Adrenal gland (tissue), 19 donors: ENCODE measurements around the gene LSM12. TPM values are rescaled to one million over a fixed set of nuclear protein-coding genes. Genes with fewer than 3 reads are reported as not detected.

Experiments used
- DNase-seq, 7 donors: peaks; one replicate each; pipeline ENCODE4 v3.0.0-alpha.2; 2019 to 2020
- H3K27ac ChIP-seq, 5 donors: fragments of 200-600 bp; sonication (generic) in 4 of 5; 1 replicate in 3 of 5; 2 replicates in 2 of 5; pipeline versions ENCODE4 v1.5.1 to v1.8.0; 2016 to 2020; ENCODE audit warnings: mild to moderate bottlenecking in 1 of 5
- H3K27me3 ChIP-seq: fragments of 200-600 bp; 2 replicates; pipeline ENCODE4 v1.8.0; 2021
- H3K36me3 ChIP-seq, 2 donors: fragments of 200-600 bp; replicated peaks in 1 of 2; 1 replicate in 1 of 2; 2 replicates in 1 of 2; pipeline versions ENCODE4 v1.5.1 to v1.8.0; 2018 to 2022
- H3K4me1 ChIP-seq, 2 donors: fragments of 200-600 bp; replicated peaks in 1 of 2; 1 replicate in 1 of 2; 2 replicates in 1 of 2; pipeline versions ENCODE4 v1.5.1 to v1.8.0; 2018 to 2021
- H3K4me3 ChIP-seq, 4 donors: fragments of 200-600 bp; sonication (generic) in 3 of 4; one replicate each; pipeline ENCODE4 v1.5.1; 2016 to 2018
- H3K9me3 ChIP-seq, 3 donors: fragments of 200-600 bp; sonication (generic) in 1 of 3; replicated peaks in 1 of 3; 1 replicate in 2 of 3; 2 replicates in 1 of 3; pipeline versions ENCODE4 v1.5.1 to v1.8.0; 2016 to 2021
- POLR2A ChIP-seq, 2 donors: fragments of 450-650 bp; IDR thresholded peaks; one replicate each; pipeline ENCODE4 v1.6.1; 2017; ENCODE audit warnings: antibody characterized with exemption in 2 of 2, mild to moderate bottlenecking in 2 of 2, moderate library complexity in 1 of 2
- WGBS, 4 donors: extraction: QIAGEN DNeasy Blood & Tissue Kit in 2 of 4; methylation state at CpG; one replicate each; pipeline versions ENCODE4 v1.1.5 to v1.1.7; 2013 to 2017; 5-methylcytosine and 5-hydroxymethylcytosine counted together
- intact Hi-C, 2 donors: fragments of 100-400 bp; cut with DNase I; formaldehyde crosslinking; loops; one replicate each; pipeline versions ENCODE4 v1.14.1 to v1.15.0; 2022 to 2023
- long read RNA-seq, 10 donors: library from polyadenylated mRNA in 3 of 10; unstranded in 2 of 10; stranded (forward) in 1 of 10; transcript quantifications; one replicate each; pipeline ENCODE4 v2.0.0 and lab custom pipeline, GENCODE V29; 2021 to 2026
- polyA plus RNA-seq, 3 donors: library from polyadenylated mRNA; stranded (reverse); fragments of 200-250 nt in 2 of 3; fragments of 350-450 nt in 1 of 3; fragmentation: Illumina TruSeq in 1 of 3; extraction: RNeasy Lipid Tissue Mini Kit (QIAGEN cat#74804) in 1 of 3; gene quantifications; one replicate each; pipeline ENCODE4 v1.2.3, GENCODE V29; 2013 to 2014
- total RNA-seq, 9 donors: library from RNA; depleted of rRNA in 4 of 9; stranded (reverse); fragments of >200 nt in 4 of 9; fragments of 120-200 nt in 1 of 9; fragmentation: NEBNext Ultra II Directional in 1 of 9; extraction: Animal tissue kit (Norgen Biotek cat#: 25700) in 1 of 9; gene quantifications; one replicate each; pipeline versions ENCODE4 v1.1.0 to v1.2.4, GENCODE V29; 2013 to 2023
- TF ChIP-seq, protein P1 (sequence below), 6 experiments: fragments of 450-650 bp in 4 of 6; fragments of 200-600 bp in 2 of 6; sonication (generic) in 1 of 6; IDR thresholded peaks; 1 replicate in 5 of 6; 2 replicates in 1 of 6; pipeline versions ENCODE4 v1.5.1 to v1.8.0; 2016 to 2021; ENCODE audit warnings: antibody characterized with exemption in 6 of 6, mild to moderate bottlenecking in 2 of 6, moderate library complexity in 1 of 6
- donor health status: healthy with polysubstance abuse.
- donor health status: Bipolar disorder and iron deficiency.
- donor health status: DM: yes; HTN: yes; CAD: no.
- donor health status: DM: no; HTN: no; CAD: no.
- donor health status: DM: no; HTN: no; CAD: no.
- donor health status: DM: yes; HTN: yes; CAD: no.

The LSM12 gene
- total RNA-seq: 10 to 100 TPM; 19.8 to 53.0 (median 37.7) TPM
- polyA plus RNA-seq: 10 to 100 TPM; 28.9 to 54.7 (median 37.0) TPM
- long read RNA-seq, donor 1, transcript LSM12-201 (5 exons, 2,308 nt): major isoform, 23 of 87 reads
- long read RNA-seq, donor 1, partial matches to known transcripts: 15 of 87 reads
- long read RNA-seq, donor 1, other reads (novel, unspliced or antisense): 49 of 87 reads
- long read RNA-seq, donor 2, transcript LSM12-201 (5 exons, 2,308 nt): major isoform, 21 of 108 reads
- long read RNA-seq, donor 2, partial matches to known transcripts: 80 of 108 reads
- long read RNA-seq, donor 2, other reads (novel, unspliced or antisense): 6 of 108 reads
- long read RNA-seq, donor 3, transcript LSM12-201 (5 exons, 2,308 nt): major isoform, 19 of 21 reads
- long read RNA-seq, donor 3, partial matches to known transcripts: 0 of 21 reads
- long read RNA-seq, donor 3, other reads (novel, unspliced or antisense): 0 of 21 reads
- long read RNA-seq, donor 4, transcript LSM12-201 (5 exons, 2,308 nt): major isoform, 13 of 40 reads
- long read RNA-seq, donor 4, partial matches to known transcripts: 0 of 40 reads
- long read RNA-seq, donor 4, other reads (novel, unspliced or antisense): 26 of 40 reads
- long read RNA-seq, donor 5, transcript LSM12-201 (5 exons, 2,308 nt): major isoform, 43 of 48 reads
- long read RNA-seq, donor 5, partial matches to known transcripts: 1 of 48 reads
- long read RNA-seq, donor 5, other reads (novel, unspliced or antisense): 4 of 48 reads
- long read RNA-seq, donor 6, transcript LSM12-201 (5 exons, 2,308 nt): major isoform, 18 of 31 reads
- long read RNA-seq, donor 6, partial matches to known transcripts: 0 of 31 reads
- long read RNA-seq, donor 6, other reads (novel, unspliced or antisense): 12 of 31 reads
- long read RNA-seq, donor 7, transcript LSM12-201 (5 exons, 2,308 nt): major isoform, 18 of 27 reads
- long read RNA-seq, donor 7, partial matches to known transcripts: 8 of 27 reads
- long read RNA-seq, donor 7, other reads (novel, unspliced or antisense): 0 of 27 reads
- long read RNA-seq, donor 8, transcript LSM12-201 (5 exons, 2,308 nt): major isoform, 39 of 189 reads
- long read RNA-seq, donor 8, partial matches to known transcripts: 141 of 189 reads
- long read RNA-seq, donor 8, other reads (novel, unspliced or antisense): 8 of 189 reads
- long read RNA-seq, donor 9, transcript LSM12-201 (5 exons, 2,308 nt): major isoform, 20 of 21 reads
- long read RNA-seq, donor 9, partial matches to known transcripts: 0 of 21 reads
- long read RNA-seq, donor 9, other reads (novel, unspliced or antisense): 0 of 21 reads
- long read RNA-seq, donor 10, transcript LSM12-201 (5 exons, 2,308 nt): major isoform, 9 of 9 reads
- long read RNA-seq, donor 10, partial matches to known transcripts: 0 of 9 reads
- long read RNA-seq, donor 10, other reads (novel, unspliced or antisense): 0 of 9 reads

DNA sequence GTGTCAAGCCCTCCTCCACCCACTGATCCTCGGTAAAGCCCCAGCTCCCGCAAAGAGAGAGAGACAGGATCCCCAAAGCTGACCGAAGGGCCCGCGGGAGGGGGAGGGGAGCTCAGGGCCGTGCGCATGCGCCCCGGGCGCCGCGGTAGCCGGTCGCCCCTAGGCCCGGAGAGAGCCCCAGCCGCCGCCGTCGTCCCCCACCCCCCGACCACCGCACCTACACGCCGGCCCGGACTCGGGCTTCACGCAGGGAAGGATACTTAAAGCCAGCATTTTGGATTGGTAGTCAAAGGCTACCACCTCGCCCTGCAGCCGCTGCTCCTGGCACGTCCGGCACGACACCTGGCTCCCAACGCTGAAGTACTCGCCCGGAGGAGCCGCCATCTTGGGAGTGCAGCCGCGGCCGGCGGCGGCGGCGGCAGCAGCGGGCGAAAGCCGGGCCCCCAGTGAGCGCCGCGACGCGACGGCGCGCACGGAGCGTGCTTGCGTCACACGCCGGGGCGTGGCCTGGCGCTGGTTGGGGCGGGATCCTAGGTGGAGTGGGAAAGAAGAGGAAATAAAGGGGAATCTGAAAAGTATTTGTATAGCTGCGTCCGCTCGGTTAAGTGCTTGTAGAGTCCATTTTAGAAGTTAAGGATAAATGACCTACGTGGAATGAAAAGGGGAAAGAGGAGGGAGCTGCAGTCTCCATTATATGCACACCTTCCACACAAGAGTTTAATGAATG lies at the start of gene LSM12:
Gene LSM12, minus strand, starts transcription at position 468 of the 727 bp plus-strand sequence. Its CDS starts 84 bp downstream, at position 384.
- peaks cover 17 to 41% of the 10 kb centered on the region in 2 donors for H3K4me1 ChIP-seq
- DNase-seq: peak; percentile 84 to 92 (median 90)
- H3K27me3 ChIP-seq: no peaks in the 10 kb centered on the region
- H3K36me3 ChIP-seq: peaks cover 0 to 21% of the 10 kb centered on the region in 2 donors
- 0 to 1% (median 1%) methylated on average over 35 to 64 of the region's 65 CpGs for WGBS, 4 donors
- TF ChIP-seq POLR2A (IDR thresholded peaks at IDR 0.05): peak; percentile 69 to 87
- TF ChIP-seq, protein P1, sequence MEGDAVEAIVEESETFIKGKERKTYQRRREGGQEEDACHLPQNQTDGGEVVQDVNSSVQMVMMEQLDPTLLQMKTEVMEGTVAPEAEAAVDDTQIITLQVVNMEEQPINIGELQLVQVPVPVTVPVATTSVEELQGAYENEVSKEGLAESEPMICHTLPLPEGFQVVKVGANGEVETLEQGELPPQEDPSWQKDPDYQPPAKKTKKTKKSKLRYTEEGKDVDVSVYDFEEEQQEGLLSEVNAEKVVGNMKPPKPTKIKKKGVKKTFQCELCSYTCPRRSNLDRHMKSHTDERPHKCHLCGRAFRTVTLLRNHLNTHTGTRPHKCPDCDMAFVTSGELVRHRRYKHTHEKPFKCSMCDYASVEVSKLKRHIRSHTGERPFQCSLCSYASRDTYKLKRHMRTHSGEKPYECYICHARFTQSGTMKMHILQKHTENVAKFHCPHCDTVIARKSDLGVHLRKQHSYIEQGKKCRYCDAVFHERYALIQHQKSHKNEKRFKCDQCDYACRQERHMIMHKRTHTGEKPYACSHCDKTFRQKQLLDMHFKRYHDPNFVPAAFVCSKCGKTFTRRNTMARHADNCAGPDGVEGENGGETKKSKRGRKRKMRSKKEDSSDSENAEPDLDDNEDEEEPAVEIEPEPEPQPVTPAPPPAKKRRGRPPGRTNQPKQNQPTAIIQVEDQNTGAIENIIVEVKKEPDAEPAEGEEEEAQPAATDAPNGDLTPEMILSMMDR (IDR thresholded peaks at IDR 0.05): no peak
- intact Hi-C loops: loop anchor here in 1 of 2 donors (10.0 kb wide), 1 partner anchor 48 kb away; no protein-coding TSS in a partner anchor
- H3K27ac ChIP-seq: peak within 1 kb of the TSS; percentile 88 to 98 (median 91)
- H3K9me3 ChIP-seq: no peaks in the 10 kb centered on the region
- peak within 1 kb of the TSS; percentile 38 to 81 (median 74) for H3K4me3 ChIP-seq

- Histone ChIP-seq H3K9me3 (no peaks in the 10 kb centered on the region), H3K4me3 (no peak overlapping the region), H3K27ac (peak overlapping the region in 1 of 5 donors; percentile 12), H3K4me1 (peaks cover 16 to 33% of the 10 kb centered on the region in 2 donors), H3K36me3 (peaks cover 0 to 31% of the 10 kb centered on the region in 2 donors), H3K27me3 (no peaks in the 10 kb centered on the region)
- no peak for TF ChIP-seq POLR2A (IDR thresholded peaks at IDR 0.05)
- TF ChIP-seq, protein P1 (IDR thresholded peaks at IDR 0.05): peak; percentile 47 to 74 (median 60)
- DNase-seq: peak in 2 of 7 donors; percentile 47 to 50
- intact Hi-C loops: loop anchor here in 1 of 2 donors (5.0 to 10.0 kb wide), 2 partner anchors 33 to 51 kb away; partner anchors contain the start of gene LSM12
- 57 to 74% (median 61%) methylated on average over 10 to 11 of the region's 11 CpGs for WGBS, 4 donors
Measured at GRCh38 chr17:44115585-44116415, 49.3 kb upstream of the LSM12 start.
